ENCODE data around the gene FRAT2.

FRAT2 gene, protein sequence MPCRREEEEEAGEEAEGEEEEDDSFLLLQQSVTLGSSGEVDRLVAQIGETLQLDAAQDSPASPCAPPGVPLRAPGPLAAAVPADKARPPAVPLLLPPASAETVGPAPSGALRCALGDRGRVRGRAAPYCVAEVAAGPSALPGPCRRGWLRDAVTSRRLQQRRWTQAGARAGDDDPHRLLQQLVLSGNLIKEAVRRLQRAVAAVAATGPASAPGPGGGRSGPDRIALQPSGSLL

DNA sequence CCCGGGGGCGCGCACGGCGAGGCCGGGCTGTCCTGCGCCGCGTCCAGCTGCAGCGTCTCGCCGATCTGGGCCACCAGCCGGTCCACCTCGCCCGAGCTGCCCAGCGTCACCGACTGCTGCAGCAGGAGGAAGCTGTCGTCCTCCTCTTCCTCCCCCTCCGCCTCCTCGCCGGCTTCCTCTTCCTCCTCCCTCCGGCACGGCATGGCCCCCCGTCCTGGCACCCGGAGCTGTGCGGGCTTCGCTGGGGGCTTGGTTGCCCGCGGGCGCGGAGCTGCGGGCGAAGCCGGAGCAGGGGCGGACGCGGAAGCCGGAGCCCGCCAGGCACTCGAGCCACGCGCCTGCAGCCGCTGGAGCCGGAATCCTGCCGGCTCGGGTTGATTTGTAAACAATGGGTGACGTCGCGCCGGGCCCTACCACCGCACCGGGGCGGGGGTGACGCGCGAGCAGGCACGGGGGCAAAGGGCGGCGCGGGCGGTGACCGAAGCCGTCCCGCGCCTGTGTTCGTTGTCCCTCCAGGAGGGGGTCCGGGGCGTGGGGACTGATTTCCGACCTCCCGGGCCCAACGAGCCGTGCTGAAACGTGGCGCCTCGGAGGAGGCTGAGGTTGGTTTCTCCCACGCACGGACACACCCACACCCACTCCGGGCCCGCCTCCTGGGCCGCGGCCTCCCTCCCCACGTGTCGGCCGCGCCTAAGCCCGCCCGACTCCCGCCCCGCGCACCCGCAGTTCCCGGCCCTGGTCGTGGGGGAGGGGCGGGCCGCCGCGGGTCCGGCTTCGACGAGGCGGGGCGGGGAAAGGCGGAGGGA lies at the start of gene FRAT2:
Gene FRAT2 (minus strand): TSS at position 360 of the 806 bp plus-strand sequence. CDS start 157 bp downstream, at position 203.
- peak; percentile 86 for DNase-seq (ENCODE audit: low spot score)

GRCh38 chr10:97384156-97384555 lies 49.6 kb upstream of the FRAT2 start:
- no peak for DNase-seq (ENCODE audit: low spot score)

DNA sequence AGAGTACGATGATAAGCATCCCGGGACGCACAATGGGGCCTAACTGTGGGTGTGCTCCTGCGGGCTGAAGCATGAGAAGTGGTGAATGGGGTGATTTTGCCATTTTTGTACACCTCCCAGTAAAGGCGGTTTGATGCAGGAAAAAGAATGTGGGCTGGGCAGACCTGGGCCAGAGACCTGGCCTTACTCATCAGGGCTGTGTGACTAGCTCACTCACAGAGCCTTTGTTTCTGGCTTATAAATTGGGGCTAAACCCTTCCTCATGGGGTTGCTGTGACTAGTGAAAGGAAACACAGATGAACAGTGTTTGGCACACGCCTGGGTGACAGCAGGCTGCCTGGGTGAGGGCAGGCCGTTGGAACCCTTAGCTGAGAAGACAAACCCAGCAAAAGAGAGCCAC lies 48.6 kb upstream of the FRAT2 start:
- no peak for DNase-seq (ENCODE audit: low spot score)

GRCh38 chr10:97381626-97382025 lies 47.1 kb upstream of the FRAT2 start:
- no peak for DNase-seq (ENCODE audit: low spot score)

DNA sequence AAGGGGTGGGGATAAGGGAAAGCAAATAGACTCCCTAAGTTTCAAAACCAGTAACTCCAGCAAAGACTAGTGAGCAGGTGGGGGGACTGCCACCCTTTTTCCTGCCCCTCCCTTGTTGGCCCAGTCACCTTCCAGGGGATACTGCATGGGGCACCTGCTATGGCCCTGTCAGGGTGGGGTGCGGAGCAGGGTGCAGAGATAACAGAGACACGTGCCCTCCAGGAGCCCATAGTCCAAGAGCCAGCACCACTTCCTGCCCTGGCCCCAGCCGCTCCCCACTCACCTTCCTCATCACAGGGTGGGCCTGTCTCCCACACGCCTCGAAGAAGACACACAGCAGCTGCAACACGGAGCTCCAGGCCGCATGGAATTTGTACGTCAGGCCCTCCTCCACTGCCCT lies 46.0 kb upstream of the FRAT2 start:
- no peak for DNase-seq (ENCODE audit: low spot score)

- DNase-seq (ENCODE audit: low spot score): no peak
Measured at GRCh38 chr10:97378933-97379921, 44.7 kb upstream of the FRAT2 start.

- DNase-seq (ENCODE audit: low spot score): no peak
Measured at GRCh38 chr10:97376413-97376812, 41.9 kb upstream of the FRAT2 start.

DNA sequence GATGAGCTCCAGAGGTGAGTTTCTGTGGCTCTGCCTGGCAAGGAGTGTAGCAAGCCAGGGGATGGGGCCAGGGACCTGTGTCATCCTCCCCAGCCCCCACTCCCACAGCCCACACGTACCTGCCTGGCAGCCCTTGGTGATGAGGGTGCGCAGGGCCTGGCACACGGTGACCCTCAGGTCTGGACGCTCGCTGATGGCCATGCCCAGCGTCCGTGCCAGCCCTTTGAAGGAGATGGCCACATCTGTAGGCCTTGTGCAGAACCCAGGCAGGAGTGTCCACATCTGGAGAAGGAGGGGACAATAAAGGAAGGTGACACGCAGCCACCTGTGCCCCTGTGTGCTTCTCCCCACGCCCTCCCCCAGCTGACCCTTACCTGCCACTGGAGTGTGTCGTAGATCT lies 38.9 kb upstream of the FRAT2 start:
- no peak for DNase-seq (ENCODE audit: low spot score)

DNA sequence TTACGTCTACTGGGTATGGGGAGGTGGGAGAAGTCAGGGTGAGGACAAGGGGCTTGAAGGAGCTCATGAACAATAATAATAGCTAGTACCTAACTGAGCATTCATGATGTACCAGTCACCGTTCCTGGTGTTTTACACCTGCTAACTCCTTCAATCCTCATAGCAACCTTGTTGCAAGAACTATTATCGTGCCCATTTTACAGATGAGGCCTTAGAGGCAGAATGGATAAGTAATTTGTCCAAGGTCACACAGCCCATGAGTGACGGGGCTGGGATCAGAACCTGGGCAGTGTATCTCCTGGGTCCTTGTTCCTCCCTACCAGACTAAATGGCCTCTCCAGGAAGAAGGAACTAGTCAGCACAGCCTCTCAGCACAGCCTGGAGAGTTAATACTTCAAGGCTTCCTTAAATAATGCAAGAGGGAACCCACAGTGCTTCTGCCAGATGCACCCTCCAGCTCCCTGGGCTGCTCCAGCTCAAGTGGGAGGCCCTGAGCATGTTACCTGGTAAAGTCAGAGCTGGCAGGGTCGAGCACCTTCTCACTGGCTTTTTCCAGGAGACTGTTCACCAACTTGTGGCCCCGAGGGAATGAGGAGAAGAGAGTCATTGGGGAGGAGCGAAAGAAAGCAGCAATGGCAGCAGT lies 37.8 kb upstream of the FRAT2 start:
- no peak for DNase-seq (ENCODE audit: low spot score)

DNA sequence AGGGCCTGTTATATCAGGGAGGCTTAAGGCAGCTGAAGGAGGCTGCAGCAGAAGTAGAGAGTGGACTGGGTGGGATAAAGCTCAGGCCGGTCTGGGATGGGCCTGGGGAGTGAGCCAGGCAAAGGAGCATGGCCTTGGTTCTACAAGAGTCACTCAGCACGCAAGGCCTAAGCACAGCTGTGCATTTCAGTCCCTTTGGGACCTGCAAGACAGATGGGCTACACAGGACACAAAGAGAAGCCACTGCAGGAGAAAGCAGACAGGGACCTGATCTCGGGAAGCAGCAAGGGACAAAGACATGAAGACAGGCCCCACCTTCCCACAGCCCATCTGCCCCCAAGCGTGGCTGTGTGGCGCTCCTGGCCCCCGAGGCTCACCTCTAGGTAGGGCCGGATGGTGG lies 37.2 kb upstream of the FRAT2 start:
- no peak for DNase-seq (ENCODE audit: low spot score)

- no peak for DNase-seq (ENCODE audit: low spot score)
Measured at GRCh38 chr10:97367126-97367649, 32.7 kb upstream of the FRAT2 start.

- DNase-seq (ENCODE audit: low spot score): no peak
Measured at GRCh38 chr10:97366572-97366971, 32.0 kb upstream of the FRAT2 start.

DNA sequence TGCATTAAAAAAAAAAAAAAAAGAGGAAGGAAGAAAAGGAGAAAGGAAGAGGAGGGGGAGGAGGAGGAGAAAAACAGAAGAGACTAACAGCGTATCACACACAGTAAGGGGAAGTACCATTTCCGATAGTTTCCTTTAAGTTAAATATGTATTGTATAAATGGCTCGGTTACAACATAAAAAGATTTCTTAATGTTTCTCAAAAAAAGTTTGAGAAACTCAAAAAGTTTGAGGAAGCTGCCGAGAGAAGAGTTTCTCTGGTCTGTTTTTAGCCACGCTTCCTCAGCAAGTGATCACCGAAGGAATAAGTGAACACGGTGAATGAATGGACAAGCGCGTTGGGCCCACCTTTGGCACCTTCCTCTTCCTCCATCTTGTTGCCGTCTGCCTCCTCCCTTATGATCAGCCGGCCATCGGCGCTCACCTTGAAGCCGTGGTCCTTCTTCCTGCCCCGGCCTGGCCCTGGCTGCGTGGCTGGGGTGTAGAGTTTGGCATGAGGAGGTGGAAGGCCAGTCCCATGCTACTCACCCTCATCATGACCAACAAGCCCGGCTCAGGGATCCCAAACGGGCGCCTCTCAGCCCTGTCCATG lies 31.3 kb upstream of the FRAT2 start:
- no peak for DNase-seq (ENCODE audit: low spot score)

DNA sequence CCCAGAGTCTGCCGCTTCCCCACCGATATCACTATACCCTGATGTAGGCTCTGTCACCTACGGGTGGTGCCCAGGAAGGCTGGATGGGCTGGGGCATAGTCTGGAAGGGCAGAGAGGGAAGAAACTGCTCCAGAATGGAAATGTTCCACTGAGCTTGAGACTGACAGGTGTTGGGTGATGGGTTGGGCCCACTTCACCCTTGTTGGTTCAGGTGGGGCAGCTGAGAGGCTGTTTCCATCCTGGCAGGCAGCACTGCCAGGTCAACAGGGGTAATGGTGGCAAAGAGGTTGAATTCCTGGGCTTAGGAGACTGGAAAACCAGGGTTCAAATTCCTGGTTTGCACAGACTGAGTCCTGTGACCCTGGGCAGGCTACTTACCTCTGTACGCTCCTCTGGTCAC lies 28.5 kb upstream of the FRAT2 start:
- DNase-seq (ENCODE audit: low spot score): no peak

DNA sequence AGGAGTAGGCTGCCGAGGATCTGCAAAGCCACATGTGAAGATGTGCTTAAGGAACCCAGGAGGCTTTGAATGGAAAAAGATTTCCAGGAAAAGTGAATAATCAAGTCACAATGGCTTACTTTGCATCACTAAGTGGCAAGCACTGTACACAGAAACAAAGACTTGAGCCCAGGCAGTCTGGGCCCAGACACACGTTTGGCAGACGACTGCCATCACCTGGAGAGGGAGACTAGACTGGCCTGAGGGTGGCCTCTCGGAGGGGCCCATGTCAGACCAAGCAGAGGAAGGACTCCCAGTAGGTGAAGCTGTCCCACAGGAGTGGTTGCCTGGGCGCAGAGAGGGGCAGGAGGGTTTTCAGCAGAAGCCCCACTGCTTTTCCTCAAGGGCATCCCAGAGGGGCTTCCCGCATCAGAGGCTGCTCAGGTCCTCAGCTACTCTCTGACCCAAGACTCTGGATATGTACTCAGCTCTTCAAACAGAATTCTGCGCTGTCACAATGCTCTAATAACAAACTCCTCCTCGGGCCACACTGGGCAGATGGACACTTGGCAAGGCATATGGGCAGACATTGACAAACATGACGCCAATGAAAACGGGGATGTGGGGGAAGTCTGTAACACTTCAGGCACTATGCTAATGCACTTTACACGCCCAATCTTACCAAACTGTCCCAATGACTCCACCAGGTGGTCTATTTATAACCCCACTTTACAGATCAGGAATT lies 27.9 kb upstream of the FRAT2 start:
- DNase-seq (ENCODE audit: low spot score): no peak

DNA sequence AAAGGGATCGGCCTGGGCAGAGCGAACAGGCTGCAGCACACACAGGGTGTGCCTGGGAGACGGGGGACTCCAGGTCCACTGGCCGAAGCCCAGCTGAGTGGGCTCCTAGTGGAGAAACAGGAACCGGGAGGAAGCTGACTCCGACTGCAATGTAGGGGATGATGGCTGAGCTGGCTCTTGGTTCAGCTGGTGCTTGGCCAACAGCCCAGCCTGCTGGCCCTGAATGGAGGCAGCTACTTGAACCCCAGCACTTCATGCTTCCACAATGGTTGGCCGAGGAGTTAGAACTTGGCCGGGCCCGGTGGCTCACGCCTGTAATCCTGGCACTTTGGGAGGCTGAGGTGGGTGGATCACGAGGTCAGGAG lies 27.0 kb upstream of the FRAT2 start:
- DNase-seq (ENCODE audit: low spot score): no peak

GRCh38 chr10:97360705-97361536 lies 26.4 kb upstream of the FRAT2 start:
- no peak for DNase-seq (ENCODE audit: low spot score)

DNA sequence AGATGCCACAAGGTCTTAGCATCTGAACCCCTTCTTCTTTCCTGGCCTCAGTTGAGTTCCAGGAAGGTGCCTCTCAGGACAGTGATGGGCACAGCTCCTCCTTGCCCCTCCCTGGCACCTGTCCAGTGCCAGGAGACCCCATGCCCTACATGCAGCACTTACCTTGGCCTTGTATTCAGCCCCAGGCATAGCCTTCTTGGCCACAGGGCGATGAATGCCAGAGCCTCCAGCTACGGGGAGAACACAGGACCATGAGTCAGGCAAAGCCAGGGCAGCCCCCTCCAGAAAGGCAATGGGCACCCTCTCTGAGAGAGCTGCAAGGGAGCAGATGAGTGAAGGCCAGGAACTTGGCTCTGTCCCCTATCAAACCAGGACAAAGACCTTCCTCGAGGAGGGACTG lies 24.3 kb upstream of the FRAT2 start:
- no peak for DNase-seq (ENCODE audit: low spot score)

DNA sequence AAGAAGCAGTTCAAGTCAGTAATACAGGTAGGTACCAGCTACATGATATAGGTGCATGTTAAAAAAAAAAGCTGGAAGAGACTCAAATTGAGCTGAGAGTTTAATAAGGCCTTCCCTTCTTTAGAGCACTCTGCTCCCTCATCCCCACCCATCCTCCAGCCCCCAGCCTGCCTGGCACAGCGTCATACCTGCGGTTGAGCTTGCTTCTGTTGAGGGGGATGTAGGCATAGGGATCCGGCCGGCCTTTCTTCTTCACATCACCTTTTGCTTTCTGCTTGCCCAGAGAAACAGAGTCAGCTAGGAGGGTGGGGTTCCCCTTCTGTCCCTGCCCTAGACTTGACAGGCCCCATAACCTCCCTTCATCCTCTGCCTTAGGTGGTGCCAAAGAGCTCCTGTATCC lies 23.8 kb upstream of the FRAT2 start:
- no peak for DNase-seq (ENCODE audit: low spot score)

GRCh38 chr10:97356918-97357317 lies 22.4 kb upstream of the FRAT2 start:
- DNase-seq (ENCODE audit: low spot score): no peak
